Cardiac muscle cell (in vitro differentiated cells and primary cell): ENCODE results near the gene CD7. TPM values are rescaled to one million over a fixed set of nuclear protein-coding genes. Genes with fewer than 3 reads are reported as not detected.

Experiments
- DNase-seq, 2 donors: peaks; one replicate each; pipeline versions ENCODE4 v3.0.0 to v3.0.0-alpha.2; 2010 to 2017; ENCODE audit warnings: low read depth in 1 of 2, low spot score in 1 of 2
- H3K27ac ChIP-seq: fragments of 200-600 bp; sonication (generic); 2 replicates; pipeline ENCODE4 v1.5.1; 2016
- H3K27me3 ChIP-seq: fragments of 200-600 bp; sonication (generic); 2 replicates; pipeline ENCODE4 v1.6.0; 2016; ENCODE audit warnings: control low read depth
- H3K36me3 ChIP-seq: fragments of 200-600 bp; sonication (generic); 2 replicates; pipeline ENCODE4 v1.5.1; 2016; ENCODE audit warnings: control low read depth
- H3K4me1 ChIP-seq: fragments of 200-600 bp; sonication (generic); 2 replicates; pipeline ENCODE4 v1.8.1; 2017; ENCODE audit warnings: low read depth, mild to moderate bottlenecking, mixed run types
- H3K4me3 ChIP-seq: fragments of 200-600 bp; sonication (generic); 2 replicates; pipeline ENCODE4 v1.5.1; 2016; ENCODE audit warnings: mild to moderate bottlenecking
- H3K9me3 ChIP-seq: fragments of 200-600 bp; sonication (generic); 2 replicates; pipeline ENCODE4 v1.5.1; 2017; ENCODE audit warnings: low read depth, mild to moderate bottlenecking, control low read depth
- polyA plus RNA-seq: library from polyadenylated mRNA; unstranded; fragments of >200 nt; fragmentation: Nextera tagmentation; extraction: Ambion mirVana; gene quantifications from 2 replicates; pipeline ENCODE4 v1.2.1, GENCODE V29; 2016
- total RNA-seq: library from RNA; depleted of rRNA; stranded (reverse); fragments of >200 nt; gene quantifications from 2 replicates; pipeline ENCODE4 v1.2.3, GENCODE V29; 2016
- TF ChIP-seq, protein P1 (sequence below): IDR thresholded peaks from 2 replicates; pipeline ENCODE4 v1.5.1; 2012; ENCODE audit warnings: low read depth, mild to moderate bottlenecking, low read length

CD7 gene
- total and polyA plus RNA-seq, 2 experiments from 2014 or later = 0.38 TPM; not detected in 1

DNA sequence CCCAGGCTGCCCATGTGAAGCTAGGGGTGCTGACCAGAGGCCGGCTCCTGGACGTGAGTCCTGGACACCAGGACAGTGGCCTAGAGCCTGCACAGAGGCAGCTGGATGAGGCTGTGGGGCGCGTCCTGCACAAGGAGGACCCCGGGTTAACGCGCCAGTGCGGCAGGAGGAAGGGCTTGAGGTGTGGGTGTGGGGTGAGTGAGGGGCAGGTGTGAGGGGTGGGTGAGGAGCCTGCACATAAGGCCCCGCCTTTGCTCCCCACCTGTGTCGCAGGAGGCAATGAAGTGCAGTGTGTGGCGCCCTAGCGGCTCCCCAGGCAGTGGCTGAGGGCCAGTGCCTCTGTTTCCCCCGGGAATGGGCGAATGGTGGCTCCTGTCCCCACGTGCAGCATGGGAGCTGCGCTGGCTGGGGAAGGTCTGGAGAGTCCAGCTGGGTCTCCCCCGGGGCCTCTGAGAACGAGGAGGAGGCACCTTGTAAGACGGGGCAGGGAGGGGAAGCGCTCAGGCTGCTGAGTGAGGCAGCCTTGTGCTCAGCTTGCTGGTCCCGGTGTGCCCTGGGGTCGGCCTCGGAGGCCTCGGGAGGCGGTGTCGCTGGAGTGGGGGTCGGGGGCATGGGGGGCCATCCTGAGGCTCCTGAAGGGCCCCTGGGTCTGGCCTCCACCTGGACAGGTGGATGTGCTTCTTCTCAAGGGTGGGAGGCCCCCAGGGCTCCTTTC is 3.2 kb downstream of the CD7 start:
- Histone ChIP-seq H3K36me3 (no peaks in the 10 kb centered on the region), H3K27ac (no peak overlapping the region)

DNA sequence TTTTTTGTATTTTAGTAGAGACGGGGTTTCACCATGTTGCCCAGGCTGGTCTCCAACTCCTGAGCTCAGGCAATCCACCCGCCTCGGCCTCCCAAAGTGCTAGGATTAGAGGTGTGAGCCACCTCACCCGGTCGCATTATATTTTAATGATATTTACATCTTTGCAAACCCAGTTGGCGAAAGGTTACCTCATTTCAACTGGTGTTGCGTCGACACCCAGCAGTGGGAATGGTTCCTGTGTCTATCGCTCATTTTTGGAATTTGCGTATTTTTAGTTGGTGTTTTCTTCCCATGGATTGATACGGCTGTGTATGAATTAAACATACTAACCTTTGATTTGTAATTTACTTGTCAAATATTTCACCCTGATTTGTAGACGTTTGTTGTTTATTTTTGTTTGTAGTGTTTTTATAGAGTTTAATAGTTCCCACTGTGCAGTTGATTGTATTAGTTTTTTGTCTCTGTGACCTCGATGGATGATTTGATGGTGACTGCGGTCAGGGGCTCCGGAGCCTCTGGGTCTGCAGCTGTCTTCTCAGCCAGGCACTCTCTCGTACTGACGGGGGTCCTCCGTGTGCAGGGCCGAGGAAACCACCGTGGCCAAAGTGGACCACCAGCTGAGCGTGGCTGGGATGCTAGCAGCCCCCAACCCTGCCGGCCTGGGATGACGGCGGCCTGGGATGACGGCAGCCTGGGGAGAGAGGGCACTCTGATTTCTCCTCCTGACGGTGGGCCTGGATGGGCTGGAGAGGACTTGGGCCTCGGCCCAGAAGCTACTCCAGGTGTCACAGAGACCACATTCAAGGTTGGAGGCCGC is 4.0 kb downstream of the CD7 start:
- TF ChIP-seq, protein P1, sequence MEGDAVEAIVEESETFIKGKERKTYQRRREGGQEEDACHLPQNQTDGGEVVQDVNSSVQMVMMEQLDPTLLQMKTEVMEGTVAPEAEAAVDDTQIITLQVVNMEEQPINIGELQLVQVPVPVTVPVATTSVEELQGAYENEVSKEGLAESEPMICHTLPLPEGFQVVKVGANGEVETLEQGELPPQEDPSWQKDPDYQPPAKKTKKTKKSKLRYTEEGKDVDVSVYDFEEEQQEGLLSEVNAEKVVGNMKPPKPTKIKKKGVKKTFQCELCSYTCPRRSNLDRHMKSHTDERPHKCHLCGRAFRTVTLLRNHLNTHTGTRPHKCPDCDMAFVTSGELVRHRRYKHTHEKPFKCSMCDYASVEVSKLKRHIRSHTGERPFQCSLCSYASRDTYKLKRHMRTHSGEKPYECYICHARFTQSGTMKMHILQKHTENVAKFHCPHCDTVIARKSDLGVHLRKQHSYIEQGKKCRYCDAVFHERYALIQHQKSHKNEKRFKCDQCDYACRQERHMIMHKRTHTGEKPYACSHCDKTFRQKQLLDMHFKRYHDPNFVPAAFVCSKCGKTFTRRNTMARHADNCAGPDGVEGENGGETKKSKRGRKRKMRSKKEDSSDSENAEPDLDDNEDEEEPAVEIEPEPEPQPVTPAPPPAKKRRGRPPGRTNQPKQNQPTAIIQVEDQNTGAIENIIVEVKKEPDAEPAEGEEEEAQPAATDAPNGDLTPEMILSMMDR = no peak
- Histone ChIP-seq H3K36me3 (no peaks in the 10 kb centered on the region), H3K27ac (no peak overlapping the region), H3K27me3 (no peaks in the 10 kb centered on the region), H3K4me1 (peaks cover 11% of the 10 kb centered on the region), H3K4me3 (no peak overlapping the region), H3K9me3 (no peaks in the 10 kb centered on the region)
- no peak for DNase-seq

More for the DNA sequence above, 3.2 kb downstream of the CD7 start:
- no peaks in the 10 kb centered on the region for H3K9me3 ChIP-seq
- TF ChIP-seq, protein P1 = no peak
- no peak overlapping the region for H3K4me3 ChIP-seq
- no peaks in the 10 kb centered on the region for H3K27me3 ChIP-seq
- peaks cover 11% of the 10 kb centered on the region for H3K4me1 ChIP-seq
- DNase-seq = no peak

DNA sequence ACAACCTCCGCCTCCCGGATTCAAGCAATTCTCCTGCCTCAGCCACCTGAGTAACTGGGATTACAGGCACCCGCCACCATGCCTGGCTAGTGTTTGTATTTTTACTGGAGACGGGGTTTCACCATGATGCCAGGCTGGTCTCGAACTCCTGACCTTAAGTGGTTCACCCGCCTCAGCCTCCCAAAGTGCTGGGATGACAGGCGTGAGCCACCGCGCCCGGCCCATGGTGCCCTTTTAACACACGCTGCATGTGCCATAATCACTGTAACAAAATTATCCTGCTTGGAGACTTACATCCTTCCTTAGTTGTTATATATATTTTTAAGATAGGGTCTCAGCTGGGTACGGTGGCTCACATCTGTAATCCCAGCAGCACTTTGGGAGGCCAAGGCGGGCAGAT is 5.4 kb downstream of the CD7 start:
- Histone ChIP-seq H3K4me1 (peaks cover 11% of the 10 kb centered on the region), H3K4me3 (no peak overlapping the region), H3K27ac (no peak overlapping the region), H3K36me3 (no peaks in the 10 kb centered on the region), H3K27me3 (no peaks in the 10 kb centered on the region), H3K9me3 (no peaks in the 10 kb centered on the region)
- TF ChIP-seq, protein P1 = no peak
- no peak for DNase-seq

DNA sequence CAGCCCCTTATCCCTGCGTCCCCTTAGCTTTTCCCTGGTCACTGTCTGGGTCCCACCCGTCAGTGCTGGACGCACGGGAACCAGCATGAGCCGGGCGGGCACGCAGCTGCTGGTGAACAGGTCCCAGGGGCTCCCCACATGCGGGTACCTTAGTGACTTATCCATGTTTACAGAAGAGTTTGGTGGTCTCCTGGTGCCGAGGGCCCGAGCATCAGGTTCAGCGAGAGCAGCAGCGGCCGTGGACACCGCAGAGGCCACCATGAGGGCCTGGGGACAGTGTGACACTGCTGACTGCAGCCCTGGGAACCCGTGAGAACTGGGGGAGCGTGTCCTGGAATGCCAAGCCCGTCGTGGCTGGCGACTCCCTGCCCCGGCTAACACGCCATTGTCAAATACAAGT is 6.5 kb downstream of the CD7 start:
- H3K4me3 ChIP-seq = no peak overlapping the region
- H3K9me3 ChIP-seq = no peaks in the 10 kb centered on the region
- TF ChIP-seq, protein P1 = no peak
- H3K27me3 ChIP-seq = no peaks in the 10 kb centered on the region
- no peaks in the 10 kb centered on the region for H3K36me3 ChIP-seq
- no peak overlapping the region for H3K27ac ChIP-seq
- no peak for DNase-seq
- peaks cover 7% of the 10 kb centered on the region for H3K4me1 ChIP-seq

DNA sequence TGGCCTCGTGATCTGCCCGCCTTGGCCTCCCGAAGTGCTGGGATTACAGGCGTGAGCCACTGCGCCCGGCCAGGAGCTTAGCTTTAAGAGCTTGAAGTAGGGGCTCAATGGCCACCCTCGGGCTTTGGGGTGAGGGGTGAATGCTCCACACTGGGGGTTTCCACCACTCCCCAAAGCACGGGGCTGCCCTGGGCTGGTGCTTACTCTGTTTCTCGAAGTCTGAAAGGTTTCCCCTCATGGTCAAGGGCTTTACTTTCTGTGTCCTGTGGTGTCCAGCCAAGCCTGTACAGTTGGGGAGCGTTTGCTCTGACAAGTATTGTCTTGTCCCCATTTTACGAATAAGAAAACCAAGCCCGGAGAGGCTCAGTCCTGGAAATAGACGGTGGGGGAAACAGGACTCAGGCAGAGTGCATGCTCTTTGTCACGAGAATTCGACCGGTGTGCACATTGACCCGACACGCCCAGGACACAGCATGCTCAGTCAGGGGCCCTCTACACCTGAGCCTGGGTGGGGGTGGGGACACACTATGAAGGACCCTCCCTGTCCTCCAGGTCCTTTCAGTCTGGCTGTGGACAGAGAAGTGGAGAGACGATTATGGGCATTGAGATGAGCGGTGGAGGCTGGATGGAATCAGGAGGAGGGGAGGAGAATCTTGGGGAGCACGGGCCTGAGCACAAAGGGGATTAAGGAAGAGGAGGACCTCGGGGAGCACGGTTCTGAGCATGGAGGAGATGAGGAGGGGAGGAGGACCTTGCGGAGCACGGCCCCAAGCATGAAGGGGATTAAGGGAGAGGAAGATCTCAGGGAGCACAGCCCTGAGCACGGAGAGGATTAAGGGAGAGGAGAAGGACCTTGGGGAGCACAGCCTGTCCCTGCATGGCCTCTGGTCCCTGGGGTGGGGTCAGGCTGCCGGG is 7.5 kb downstream of the CD7 start:
- H3K9me3 ChIP-seq = no peaks in the 10 kb centered on the region
- peaks cover 5% of the 10 kb centered on the region for H3K4me1 ChIP-seq
- TF ChIP-seq, protein P1 = no peak
- no peak overlapping the region for H3K27ac ChIP-seq
- no peaks in the 10 kb centered on the region for H3K36me3 ChIP-seq
- DNase-seq = no peak
- no peaks in the 10 kb centered on the region for H3K27me3 ChIP-seq
- no peak overlapping the region for H3K4me3 ChIP-seq
